IPS DF 6.9 (cell line): ENCODE results near the gene SMC3.

Experiments used
- DNase-seq: peaks from one replicate; pipeline ENCODE4 v3.0.0-alpha.2; 2013; ENCODE audit warnings: low read depth, low spot score
- H3K27ac ChIP-seq: one replicate; pipeline ENCODE4 v1.5.1; 2013; ENCODE audit warnings: low read length, control low read depth
- H3K27me3 ChIP-seq: 2 replicates; pipeline ENCODE4 v1.6.1; 2013; ENCODE audit warnings: mild to moderate bottlenecking, low read length; ENCODE audit not compliant: control insufficient read depth, insufficient read depth
- H3K36me3 ChIP-seq: 2 replicates; pipeline ENCODE4 v1.6.1; 2013; ENCODE audit warnings: low read length; ENCODE audit not compliant: control insufficient read depth, insufficient read depth
- H3K4me1 ChIP-seq: 2 replicates; pipeline ENCODE4 v1.6.1; 2013; ENCODE audit warnings: low read length; ENCODE audit not compliant: control insufficient read depth, insufficient read depth
- H3K4me3 ChIP-seq: 2 replicates; pipeline ENCODE4 v1.5.1; 2013; ENCODE audit warnings: mild to moderate bottlenecking, low read length
- H3K9me3 ChIP-seq: 2 replicates; pipeline ENCODE4 v1.6.1; 2013; ENCODE audit warnings: low read length, inconsistent platforms; ENCODE audit not compliant: control insufficient read depth, insufficient read depth
- WGBS: extraction: QIAGEN DNeasy Blood & Tissue Kit; methylation state at CpG from one replicate; pipeline ENCODE4 v1.1.7; 2013; ENCODE audit warnings: mixed read lengths, missing lambda C conversion rate; ENCODE audit not compliant: insufficient read length, insufficient coverage; 5-methylcytosine and 5-hydroxymethylcytosine counted together

SMC3 gene

DNA sequence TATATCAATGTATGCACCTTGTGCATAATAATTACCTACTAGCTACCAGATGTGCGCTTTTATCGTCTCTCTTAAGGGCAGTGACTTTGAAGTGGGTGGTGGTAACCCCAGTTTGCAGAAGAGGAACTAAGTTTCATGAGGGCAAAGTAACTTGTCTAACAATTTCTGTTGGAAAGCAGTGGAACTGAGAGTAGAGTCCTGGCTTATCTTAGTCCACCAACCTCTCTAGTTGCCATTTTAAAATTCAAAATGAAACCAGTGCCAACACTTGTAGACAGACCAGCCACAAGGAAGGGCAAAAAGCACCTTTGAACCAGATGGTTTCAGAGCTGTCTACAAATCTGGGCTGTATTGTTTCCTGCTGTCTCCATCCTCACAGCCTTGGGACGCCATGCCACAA lies 44.6 kb downstream of the SMC3 start:
- H3K27me3 ChIP-seq: no peaks in the 10 kb centered on the region
- WGBS: no CpG with 5 or more reads among the region's 3 CpGs
- DNase-seq: no peak
- H3K27ac ChIP-seq: no peak overlapping the region
- no peaks in the 10 kb centered on the region for H3K36me3 ChIP-seq
- peaks cover 2% of the 10 kb centered on the region; the same call in 1 of the 2 replicates for H3K4me1 ChIP-seq
- H3K4me3 ChIP-seq: no peak overlapping the region
- no peaks in the 10 kb centered on the region for H3K9me3 ChIP-seq

DNA sequence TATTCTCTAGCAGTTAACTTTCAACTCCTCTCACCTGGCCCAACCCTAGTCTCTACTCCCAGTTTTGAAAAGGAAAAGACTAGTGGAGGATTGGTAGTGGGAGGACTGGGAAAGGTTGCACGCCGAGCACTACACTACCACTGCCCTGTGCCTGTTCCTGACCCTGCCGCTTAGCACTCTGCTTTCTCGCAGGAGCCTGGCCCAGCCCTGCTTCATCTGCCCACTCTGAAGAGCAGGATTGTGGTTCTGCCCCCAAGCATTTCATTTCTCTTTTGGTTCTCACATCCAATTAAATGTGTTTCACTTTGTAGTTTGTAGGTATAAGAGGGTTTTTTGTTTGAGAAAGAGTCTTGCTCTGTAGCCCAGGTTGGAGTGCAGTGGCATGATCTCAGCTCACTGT lies 45.1 kb downstream of the SMC3 start:
- no peaks in the 10 kb centered on the region for H3K9me3 ChIP-seq
- H3K4me3 ChIP-seq: no peak overlapping the region
- no peak for DNase-seq
- peaks cover 2% of the 10 kb centered on the region; the same call in 1 of the 2 replicates for H3K4me1 ChIP-seq
- no peaks in the 10 kb centered on the region for H3K36me3 ChIP-seq
- no peaks in the 10 kb centered on the region for H3K27me3 ChIP-seq
- H3K27ac ChIP-seq: no peak overlapping the region
- whole genome bisulfite sequencing: no CpG with 5 or more reads among the region's 4 CpGs

DNA sequence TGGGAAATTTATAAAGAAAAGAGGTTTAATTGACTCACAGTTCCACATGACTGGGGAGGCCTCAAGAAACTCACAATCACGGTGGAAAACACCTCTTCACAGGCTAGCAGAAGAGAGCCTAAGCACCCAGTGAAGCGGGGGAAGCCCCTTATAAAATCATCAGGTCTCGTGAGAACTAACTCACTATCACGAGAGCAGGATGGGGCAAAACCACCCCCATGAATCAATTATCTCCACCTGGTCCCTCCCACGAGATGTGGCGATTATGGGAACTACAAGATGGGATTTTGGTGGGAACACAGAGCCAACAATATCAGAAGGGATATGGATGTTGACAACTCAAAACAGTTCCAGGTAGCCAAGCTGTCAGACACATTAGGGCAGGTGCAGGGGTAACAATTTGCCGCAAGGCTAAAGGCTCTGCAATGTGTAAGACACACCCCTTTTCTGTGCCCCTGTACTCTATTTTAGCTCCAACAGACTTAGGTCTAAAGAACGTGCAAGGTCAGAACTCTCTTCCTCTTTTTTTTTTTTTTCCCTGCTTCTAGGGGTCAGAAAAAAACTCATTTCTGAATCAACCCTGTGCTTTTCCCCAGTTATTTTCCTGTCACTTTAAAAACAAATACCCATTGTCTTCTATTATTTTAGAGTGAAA lies 46.0 kb downstream of the SMC3 start:
- Histone ChIP-seq H3K27ac (no peak overlapping the region), H3K9me3 (no peaks in the 10 kb centered on the region), H3K4me1 (peaks cover 2% of the 10 kb centered on the region; the same call in 1 of the 2 replicates), H3K27me3 (no peaks in the 10 kb centered on the region), H3K4me3 (no peak overlapping the region), H3K36me3 (no peaks in the 10 kb centered on the region)
- DNase-seq: no peak
- no CpG with 5 or more reads among the region's 8 CpGs for WGBS

DNA sequence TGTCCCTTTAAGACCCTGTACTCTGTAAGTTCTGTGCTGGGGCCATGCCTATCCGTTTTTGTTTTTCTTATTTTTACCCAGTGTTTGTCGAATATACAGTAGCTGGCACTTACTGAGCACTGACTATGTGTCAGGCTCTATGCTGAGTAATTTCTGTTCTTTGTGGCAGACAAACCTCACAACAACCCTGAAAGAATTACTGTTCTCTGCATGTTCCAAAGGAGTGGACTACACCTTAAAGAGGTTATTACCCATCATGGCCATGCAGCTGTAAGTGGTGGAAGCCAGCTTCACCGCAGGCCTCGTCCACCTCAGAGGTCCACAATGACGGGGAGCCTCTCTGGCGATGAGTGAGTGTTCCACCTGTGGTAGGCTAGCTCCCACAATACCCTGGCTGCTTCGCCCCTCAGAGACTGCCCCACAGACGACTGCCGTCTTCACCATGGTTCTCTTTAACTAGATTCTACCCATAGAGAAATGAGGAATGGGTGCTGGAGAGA lies 46.6 kb downstream of the SMC3 start:
- Histone ChIP-seq H3K36me3 (no peaks in the 10 kb centered on the region), H3K27ac (no peak overlapping the region), H3K4me1 (peaks cover 2% of the 10 kb centered on the region; the same call in 1 of the 2 replicates), H3K4me3 (no peak overlapping the region), H3K27me3 (no peaks in the 10 kb centered on the region), H3K9me3 (no peaks in the 10 kb centered on the region)
- DNase-seq: no peak
- no CpG with 5 or more reads among the region's 9 CpGs for WGBS

DNA sequence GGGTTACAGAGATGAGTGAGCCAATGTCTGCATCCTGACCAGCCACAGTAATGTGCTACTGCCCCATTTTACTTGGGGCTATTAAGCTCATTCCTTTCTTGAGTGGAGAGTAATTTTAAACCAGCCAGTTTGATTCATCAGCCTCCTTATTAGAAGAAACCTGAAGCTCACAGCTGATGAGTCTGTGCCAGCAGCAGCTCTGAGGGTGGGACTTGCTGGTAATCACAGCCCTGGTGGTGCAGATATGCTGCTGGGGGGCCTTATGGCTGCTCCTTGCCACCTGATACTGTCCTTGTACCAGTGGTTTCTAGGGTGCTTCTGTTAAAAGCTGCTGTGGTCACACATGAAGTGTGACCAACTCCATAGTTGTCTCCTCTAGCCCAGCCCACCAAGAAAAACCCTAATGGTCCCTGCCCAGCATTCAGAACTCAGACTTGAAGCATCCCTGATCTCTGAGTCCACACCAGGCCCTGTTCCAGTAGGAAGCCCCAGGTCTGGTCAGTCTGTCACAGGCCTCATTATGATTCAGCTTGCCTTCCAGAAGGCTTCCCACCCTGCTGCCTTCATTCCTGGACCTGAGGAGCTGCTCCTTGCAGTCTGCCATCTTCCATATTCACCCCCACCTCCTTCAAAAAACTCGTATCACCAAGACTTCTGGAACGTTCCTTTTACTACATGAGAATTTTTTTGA lies 47.7 kb downstream of the SMC3 start:
- H3K4me1 ChIP-seq: peaks cover 4% of the 10 kb centered on the region

DNA sequence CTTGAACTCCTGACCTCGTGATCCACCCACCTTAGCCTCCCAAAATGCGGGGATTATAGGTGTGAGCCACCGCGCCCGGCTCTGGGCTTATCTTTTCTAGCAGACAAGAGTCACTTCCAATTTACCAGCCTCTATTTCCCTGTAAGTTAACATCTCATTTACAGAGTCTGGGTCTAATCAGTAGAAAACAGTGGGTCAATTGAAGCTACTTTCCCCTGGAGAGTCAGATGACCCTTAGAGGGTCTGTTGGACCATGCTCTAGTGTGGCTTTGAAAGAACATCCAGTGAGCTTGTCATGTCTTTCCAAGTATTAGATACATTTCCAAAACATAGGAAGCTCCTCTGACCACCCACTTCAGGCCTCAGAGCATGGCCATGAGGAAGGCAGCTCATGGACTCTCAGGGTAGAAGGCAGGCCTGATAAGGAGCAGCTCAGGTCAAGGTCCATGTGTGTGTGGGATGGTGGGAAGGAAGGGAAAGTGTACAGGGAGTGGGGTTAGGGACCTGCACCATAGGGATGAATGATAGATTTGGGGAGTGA lies 49.1 kb downstream of the SMC3 start:
- WGBS: no CpG with 5 or more reads among the region's 5 CpGs
- Histone ChIP-seq H3K27me3 (no peaks in the 10 kb centered on the region), H3K4me1 (peaks cover 3% of the 10 kb centered on the region), H3K9me3 (no peaks in the 10 kb centered on the region), H3K4me3 (no peak overlapping the region), H3K27ac (no peak overlapping the region), H3K36me3 (no peaks in the 10 kb centered on the region)
- DNase-seq: no peak

More for the DNA sequence above, 47.7 kb downstream of the SMC3 start:
- Histone ChIP-seq H3K4me3 (no peak overlapping the region), H3K36me3 (no peaks in the 10 kb centered on the region), H3K9me3 (no peaks in the 10 kb centered on the region), H3K27me3 (no peaks in the 10 kb centered on the region), H3K27ac (no peak overlapping the region)
- DNase-seq: no peak
- no CpG with 5 or more reads among the region's 2 CpGs for WGBS

DNA sequence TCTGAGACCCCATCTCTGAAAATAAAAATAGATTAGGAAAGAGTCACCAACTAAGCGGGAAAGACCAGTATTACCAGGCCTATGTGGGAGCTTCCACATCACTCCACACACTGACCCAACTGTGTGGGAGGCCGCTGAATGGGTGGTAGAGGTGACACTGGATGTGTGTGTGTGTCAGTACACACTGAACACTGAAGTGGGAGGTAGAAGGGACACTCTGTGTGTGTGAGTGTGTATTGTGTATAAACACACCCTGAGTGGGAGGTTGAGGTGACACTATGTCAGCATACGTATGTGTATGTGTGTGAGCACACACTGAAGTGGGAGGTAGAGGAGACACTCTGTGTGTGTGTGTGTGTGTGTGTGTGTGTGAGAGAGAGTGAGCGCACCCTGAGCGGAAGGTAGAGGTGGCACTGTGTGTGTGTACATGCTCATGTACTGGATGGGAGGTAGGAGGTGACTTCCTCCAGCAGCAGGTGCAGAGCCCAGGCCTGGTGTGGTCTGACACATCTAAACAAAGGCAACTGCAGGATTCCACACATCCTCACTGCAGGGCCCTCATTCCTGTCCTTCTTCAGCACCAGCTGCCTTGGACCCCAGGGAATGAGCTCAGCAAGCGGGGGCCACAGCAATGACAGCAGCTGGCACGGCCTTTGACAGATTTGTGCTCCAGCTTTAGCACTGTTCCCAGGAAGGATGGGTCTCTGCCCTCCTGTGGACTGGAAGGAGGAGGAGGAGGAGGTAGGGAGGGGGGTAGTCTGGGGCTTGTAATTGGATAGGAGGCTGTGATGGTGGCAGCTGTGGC lies 50.1 kb downstream of the SMC3 start:
- no peak for DNase-seq
- Histone ChIP-seq H3K9me3 (no peaks in the 10 kb centered on the region), H3K4me3 (no peak overlapping the region), H3K27ac (no peak overlapping the region), H3K36me3 (no peaks in the 10 kb centered on the region), H3K4me1 (peaks cover 2% of the 10 kb centered on the region), H3K27me3 (no peaks in the 10 kb centered on the region)
- no CpG with 5 or more reads among the region's 7 CpGs for WGBS

DNA sequence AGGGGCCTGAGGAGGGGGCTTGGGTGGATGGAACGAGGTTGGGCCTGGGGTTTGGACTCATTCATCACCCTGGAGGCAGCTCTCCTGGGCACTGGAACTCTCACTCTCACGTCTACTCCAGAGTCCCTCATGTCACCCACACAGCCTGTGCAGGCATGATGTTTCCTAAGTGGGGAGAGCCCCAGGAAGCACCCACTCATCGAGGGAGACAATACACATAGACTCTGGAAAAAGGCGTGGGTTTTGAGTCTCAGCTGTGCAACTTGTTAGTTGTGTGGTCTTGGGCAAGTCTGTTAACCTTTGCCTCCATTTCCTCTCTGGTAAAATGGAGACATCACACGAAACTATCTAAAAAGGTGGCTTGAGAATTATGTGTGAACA lies 50.7 kb downstream of the SMC3 start:
- Histone ChIP-seq H3K9me3 (no peaks in the 10 kb centered on the region), H3K4me1 (peaks cover 2% of the 10 kb centered on the region; the same call in 1 of the 2 replicates), H3K36me3 (no peaks in the 10 kb centered on the region), H3K27ac (no peak overlapping the region), H3K27me3 (no peaks in the 10 kb centered on the region), H3K4me3 (no peak overlapping the region)
- no CpG with 5 or more reads among the region's 5 CpGs for WGBS
- no peak for DNase-seq

DNA sequence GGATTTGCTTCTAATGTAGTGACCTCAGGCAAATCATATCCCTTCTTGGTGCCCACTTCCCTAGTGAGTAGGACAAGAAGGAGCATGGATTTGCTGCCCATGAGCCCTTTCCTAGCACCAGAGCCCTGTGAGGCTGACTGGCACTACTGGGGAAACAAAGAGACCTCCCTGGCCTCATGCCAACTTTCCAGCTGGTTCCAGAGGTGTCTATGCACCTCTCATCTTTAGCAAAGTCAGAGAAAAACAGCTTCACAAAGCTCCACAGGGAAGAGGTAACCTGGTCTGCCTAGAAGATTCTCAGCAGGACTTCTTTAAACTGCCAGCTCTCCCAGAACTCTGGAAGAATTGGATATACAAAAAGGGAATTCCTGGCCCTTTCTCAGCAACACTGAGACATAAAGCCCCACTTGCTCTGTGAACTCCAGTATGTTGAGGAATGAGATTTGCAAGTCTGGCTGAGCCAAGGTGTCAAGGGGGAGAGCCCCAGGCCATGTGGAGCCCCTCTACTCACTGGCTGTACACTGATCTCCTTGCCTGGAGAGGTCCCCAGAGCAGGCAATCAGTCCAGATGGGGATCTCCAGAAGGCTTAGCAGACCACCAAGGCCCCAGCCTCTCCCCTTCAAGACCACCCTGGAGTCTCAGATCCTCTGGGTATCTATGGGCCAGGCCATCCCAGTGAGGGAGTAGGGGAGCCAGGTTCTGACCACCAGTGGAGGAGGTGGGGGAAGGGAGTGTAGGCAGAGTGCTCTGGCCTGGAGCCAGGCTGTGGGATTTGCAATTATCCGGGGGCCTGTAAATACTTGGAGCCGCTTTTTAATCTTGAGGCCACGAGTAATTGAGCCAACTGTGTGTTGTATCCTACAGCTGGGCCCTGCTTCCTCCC lies 52.3 kb downstream of the SMC3 start:
- H3K27ac ChIP-seq: no peak overlapping the region
- no peak for DNase-seq
- H3K4me1 ChIP-seq: peaks cover 2% of the 10 kb centered on the region; the same call in 1 of the 2 replicates
- WGBS: no CpG with 5 or more reads among the region's 3 CpGs
- H3K36me3 ChIP-seq: no peaks in the 10 kb centered on the region
- no peak overlapping the region for H3K4me3 ChIP-seq
- H3K9me3 ChIP-seq: no peaks in the 10 kb centered on the region
- H3K27me3 ChIP-seq: no peaks in the 10 kb centered on the region
